HG03108 (cell line): ENCODE measurements around the gene CLN3.
"Not testable (repeated sequence)": the region's sequence is repeated elsewhere in the genome, so short reads cannot be mapped to it uniquely, and the experiment has no call there.

Experiments
- ATAC-seq: cut with Tn5 transposase; IDR thresholded peaks from one replicate; pipeline ENCODE4 v1.9.1; 2021; ENCODE audit warnings: moderate library complexity; ENCODE audit not compliant: unreplicated experiment

Gene CLN3

DNA sequence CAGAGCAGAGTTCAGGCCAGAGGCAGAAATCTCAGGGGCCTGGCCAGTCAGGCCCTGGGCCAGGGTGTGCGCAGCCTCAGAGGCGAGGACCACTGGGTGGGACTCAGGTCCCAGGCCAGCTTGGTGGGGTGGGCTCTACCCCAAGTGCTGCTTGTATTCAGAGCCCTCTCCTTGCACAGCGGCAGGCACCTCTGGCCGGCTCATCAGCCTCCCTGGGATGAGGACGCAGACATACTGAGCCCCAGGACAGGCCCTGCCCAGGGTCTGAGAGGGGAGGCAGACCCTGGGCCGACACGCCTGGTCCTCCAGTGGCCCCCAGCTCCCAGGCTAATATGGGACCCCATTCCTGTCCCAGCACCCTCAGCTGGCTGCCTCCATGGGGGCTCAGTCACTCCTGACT is 22.4 kb upstream of the CLN3 start:
- no peak for ATAC-seq

GRCh38 chr16:28513484-28514181 is 21.8 kb upstream of the CLN3 start:
- no peak for ATAC-seq

DNA sequence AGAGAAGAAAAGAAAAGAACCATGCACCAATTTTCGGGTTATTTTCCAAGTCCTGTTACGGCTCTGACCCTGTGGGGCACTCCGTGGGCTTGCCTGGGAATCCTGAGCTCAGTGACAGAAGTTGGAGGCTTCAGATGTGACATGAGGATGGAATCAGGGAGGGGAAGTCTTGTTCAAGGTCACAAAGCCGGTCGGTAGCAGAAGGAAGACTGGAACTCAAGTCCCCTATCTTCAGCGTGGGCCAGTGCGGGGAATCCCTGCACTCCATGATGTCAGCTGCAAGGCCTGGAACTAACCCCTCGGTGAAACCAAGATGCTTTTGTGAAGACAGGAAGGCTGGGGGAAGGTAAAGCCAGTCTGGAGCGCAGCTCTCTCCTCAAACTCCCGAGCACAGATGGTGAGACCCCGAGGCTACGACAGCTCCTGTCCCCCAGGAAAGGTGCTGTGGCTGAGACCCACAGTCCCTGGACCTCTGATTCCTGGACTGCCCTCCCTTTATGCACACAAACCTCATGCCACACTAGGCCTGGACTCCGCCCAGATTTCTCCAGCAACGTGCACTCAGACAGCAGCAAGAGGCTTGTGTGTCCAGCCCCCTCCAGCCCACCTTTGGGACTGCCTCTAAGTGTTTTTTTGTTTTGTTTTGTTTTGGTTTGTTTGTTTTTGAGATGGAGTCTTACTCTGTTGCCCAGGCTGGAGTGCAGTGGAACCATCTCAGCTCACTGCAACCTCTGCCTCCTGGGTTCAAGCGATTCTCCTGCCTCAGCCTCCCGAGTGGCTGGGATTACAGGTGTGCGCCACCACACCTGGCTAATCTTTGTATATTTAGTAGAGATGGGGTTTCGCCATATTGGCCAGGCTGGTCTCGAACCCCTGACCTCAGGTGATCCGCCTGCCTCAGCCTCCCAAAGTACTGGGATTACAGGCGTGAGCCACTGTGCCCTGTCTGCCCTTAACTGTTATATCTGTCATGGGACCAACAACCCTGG is 20.2 kb upstream of the CLN3 start:
- no peak for ATAC-seq

- ATAC-seq, result no peak
Measured at GRCh38 chr16:28511031-28511430, 19.2 kb upstream of the CLN3 start.

DNA sequence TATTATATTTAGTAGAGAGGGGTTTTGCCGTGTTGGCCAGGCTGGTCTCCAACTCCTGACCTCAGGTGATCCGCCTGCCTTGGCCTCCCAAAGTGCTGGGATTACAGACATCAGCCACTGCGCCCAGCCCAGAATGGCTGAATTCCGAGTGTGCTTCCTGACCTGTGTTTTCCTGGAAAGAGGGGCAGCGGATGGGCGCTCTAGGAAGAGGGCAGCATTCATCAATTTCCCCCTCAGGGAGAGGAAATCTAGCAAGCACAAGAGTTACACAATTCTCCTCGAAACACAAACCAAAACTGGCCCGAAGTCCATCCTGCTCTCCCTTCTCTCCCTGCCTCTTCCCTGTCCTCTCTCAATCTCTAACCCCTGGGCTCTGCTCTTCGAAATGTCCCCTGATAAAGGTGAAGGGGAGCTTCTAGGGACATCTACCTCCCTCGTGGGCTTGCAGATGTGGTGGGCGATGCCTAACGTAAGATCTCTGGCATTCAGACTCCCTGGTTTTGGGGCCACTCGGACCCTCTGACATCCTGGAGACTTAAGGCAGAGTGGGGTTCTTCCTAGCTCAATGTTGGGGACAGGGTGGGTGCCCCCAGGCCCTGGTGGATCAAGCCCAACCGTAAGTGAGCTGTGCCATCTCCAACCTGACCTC is 13.7 kb upstream of the CLN3 start:
- ATAC-seq, result no peak

DNA sequence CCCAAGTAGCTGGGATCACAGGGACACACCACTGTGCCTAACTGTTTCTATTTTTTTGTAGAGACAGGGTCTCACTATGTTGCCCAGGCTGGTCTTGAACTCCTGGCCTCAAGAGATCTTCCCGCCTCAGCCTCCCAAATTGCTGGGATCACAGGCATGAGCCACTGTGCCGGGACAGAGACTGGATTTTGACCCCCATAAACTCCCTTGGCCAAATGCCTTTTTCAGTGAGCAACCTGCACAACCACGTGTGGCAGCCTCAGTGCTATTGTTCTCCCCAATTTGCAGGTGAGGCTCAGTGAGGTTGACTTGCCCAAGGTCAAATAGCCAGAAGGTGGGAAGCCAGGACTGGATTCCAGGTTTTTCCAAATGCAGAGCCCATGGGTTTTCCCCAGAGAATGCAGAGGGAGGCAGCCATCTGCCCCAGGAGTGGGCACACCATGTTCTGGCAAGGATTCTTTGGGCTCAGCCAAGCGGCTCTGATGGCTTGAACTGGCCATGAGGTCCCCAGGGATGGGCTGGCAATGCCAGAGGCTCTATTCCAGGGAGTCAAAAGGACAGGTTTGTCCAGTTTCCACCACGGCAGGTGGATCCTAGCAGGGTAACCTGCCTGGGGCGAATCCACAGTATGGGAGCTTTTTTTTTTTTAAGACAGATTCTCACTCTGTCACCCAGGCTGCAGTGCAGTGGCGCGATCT is 13.0 kb upstream of the CLN3 start:
- ATAC-seq, result no peak

DNA sequence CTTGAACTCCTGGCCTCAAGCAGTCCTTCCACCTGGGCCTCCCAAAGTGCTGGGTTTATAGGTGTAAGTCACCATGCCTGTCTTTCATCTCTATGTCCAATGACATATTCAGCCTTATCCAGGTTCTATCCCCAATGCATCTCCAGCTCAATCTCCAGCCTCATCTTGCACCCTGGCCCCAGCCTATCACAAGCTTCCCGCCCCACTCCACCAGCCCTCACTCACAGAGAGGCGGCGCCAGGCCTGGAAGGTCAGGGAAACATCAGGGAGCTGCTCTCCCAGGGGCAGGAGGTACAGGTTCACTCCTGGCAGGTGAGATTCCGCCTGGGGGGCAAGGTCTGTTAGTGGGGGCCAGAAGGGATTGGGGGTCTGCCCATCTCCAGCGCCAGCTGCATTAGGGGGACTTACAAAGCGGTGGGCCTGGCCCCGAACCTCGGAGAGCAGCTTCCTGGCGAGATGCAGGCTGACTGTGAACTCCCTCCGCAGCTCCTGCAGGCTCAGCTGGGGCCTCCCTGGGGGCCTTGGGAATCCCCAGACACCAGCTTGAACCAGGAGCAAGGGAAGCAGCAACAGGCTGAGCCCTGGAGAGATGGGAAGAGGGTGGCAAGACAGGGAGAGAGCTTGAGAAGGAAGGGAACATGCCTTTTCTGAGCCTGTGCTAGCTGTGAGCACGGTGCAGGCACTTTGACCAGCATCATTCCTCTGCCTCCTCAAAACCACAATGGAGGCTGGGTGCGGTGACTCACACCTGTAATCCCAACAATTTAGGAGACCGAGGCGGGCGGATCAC is 11.8 kb upstream of the CLN3 start:
- ATAC-seq, result no peak

DNA sequence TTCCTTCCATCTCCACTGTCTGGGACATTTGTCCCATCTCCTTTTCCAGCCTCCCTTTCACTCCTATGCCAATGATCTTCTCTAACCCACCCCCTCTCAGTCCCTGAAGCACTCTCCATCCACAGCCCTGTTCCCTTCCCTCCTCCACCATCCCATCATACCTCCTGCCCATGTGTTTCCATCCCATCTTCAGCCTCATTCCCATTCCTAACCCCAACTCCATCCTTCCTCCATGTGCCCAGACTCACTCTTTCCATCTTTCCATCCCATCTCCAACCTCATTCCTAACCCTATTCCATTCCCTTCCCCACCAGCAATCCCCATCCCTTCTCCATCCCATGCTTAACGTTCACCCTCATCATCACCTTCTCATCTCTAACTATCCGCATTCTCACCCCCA is 10.4 kb upstream of the CLN3 start:
- ATAC-seq, result no peak

DNA sequence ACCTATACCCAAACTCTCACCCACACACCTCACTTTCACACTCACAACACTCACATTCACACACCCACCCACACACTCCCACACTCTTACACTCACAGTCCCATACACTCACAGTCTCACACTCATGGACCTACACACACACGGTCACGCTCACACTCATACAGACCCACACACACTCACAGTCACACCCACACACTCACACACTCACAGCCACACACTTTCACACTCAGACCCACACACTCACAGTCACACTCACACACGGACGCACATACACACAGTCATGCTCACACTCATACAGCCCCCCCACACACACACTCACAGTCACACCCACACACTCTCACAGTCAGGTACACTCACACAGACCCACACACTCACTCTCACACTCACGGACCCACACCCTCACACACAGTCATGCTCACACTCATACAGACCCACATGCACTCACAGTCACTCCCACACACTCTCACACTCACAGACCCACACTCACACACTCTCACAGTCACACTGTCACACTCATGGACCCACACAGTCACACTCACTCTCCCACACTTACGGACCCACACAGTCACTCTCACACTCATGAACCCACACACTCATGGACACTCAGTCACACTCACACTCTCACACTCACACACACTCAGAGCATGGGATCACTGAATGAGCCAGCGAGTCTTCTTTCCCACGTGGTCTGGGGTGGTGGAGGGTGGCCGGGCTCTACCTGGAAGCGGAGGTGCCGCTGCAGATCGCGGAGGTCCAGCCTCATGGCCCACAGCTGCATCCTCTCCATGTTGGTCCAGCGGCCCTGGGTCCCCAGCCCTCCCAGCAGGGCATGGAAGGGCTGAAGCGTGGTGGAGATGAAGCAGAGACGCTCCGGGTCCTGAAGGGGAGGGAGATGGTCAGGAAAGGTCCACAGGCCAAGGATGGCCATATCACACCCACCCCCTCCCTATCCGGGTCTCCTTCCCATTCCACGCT is 9.7 kb upstream of the CLN3 start:
- ATAC-seq, result no peak

DNA sequence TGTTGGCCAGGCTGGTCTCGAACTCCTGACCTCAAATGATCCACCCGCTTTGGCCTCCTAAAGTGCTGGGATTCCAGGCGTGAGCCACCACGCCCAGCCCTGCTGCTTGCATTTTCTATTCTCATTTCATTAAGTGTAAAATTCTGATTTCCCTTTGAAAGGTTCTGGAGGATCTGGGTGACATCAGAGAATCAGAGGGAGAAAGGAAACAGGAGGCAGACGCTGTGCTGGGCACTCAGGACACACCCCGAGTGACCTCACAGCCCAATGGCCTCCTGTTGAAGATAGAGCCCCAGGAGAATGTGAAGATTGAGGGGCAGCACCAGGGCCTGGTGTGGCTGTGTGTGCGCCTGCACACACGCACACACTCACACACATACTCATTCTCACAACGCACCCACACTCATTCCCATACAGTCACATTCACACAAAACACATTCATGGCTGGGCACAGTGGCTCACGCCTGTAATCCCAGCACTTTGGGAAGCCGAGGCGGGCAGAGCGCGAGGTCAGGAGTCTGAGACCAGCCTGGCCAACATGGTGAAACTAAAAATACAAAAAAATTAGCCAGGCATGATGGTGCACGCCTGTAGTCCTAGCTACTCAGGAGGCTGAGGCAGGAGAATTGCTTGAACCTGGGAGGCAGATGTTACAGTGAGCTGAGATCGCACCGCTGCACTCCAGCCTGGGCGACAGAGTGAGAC is 8.8 kb upstream of the CLN3 start:
- not testable (repeated sequence) for ATAC-seq

- ATAC-seq, result no peak
Measured at GRCh38 chr16:28499854-28500253, 8.0 kb upstream of the CLN3 start.

DNA sequence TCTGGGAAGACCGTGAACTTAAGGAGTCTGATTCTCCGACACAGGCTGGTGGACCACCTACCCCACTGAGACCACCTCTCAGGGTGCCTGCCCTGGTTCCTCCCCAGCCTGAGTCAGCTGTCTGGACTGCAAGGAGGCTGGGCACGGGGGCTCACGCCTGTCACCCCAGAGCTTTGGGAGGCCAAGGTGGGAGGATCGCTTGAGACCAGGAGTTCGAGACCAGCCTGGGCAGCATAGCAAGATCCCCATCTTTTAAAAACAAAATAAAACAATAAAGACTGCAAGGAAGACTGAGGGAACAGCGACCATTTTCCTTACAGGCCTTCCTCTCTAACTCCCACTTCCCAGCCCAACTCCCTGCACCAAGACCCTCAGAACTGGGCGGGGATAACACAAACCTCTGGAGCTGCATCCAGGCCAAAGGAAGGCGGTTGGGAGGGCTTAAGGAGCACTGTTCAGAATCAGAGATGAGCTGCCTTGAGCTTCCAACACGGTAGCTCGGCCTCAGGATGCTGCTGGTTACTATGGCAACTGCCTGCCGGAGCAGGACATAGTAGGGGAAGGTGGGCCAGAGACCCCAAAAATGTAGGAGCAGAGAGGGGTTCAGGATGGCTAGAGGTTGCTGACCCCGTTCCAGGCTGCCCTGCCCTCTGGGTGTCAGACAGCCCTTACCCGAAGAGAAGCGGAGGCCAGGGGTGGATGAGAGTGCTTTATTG is 7.0 kb upstream of the CLN3 start:
- no peak for ATAC-seq

DNA sequence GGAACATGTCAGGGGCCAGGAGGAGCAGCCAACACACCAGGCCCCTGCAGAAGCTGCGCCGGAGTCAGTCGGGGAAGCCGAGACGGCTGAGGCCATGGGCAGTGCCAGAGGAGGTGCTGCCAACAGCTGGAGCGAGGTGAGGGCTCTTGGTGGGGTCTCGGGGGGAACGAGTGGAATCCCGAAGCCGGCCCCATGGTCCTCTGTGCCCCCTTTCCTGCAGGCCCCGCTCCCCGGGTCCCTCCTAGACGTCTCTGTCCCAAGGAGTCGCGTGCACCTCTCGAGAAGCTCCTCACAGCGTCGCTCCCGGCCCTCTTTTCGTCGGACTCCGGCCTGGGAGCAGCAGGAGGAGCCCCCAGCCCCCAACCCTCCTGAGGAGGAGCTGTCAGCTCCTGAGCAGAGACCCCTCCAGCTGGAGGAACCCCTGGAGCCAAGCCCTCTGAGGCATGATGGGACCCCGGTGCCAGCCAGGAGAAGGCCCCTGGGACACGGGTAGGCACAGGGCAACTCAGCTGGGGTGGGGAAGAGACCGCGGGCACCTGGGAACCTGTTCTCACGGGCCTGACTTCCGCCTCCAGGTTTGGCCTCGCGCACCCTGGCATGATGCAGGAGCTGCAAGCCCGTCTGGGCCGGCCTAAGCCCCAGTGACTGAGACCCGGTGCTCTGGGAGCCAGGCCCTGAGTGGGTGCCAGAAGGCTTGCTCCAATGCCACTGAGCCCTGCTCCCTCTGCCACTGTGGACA is 6.2 kb upstream of the CLN3 start:
- no peak for ATAC-seq

DNA sequence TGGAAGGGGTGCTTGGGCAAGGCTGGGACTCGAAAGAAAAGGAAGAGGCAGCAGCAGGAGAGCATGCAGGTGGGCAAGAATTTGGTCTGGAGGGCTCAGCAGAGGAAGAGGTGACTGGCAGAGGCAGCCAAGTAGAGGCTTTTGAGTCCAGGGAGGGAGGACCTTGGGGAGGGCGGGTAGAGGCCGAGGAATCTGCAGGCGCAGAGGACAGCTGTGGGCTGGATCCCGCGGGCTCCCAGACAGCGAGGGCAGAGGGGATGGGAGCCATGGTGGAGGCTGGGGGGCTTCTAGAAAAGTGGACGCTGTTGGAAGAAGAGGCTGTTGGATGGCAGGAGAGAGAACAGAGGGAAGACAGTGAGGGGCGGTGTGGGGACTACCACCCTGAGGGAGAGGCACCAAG is 5.5 kb upstream of the CLN3 start:
- ATAC-seq, result no peak

- no peak for ATAC-seq
Measured at GRCh38 chr16:28496844-28497243, 5.0 kb upstream of the CLN3 start.

- no peak for ATAC-seq
Measured at GRCh38 chr16:28495795-28496749, 4.2 kb upstream of the CLN3 start.
